T-helper 1 cell treated with Interleukin-12 subunit alpha and Interleukin-12 subunit beta and Interleukin-4 antibody, amounts not matched to agents 30 ng/mL and 1 ng/mL, for 36 hours (primary cell): ENCODE measurements around the gene HIP1R. TPM values are rescaled to one million over a fixed set of nuclear protein-coding genes. Genes with fewer than 3 reads are reported as not detected.

Experiments used
- intact Hi-C: fragments of 100-400 bp; cut with micrococcal nuclease; formaldehyde crosslinking; loops from one replicate; pipeline ENCODE4 v1.15.1; 2024
- total RNA-seq: library from RNA; stranded (reverse); gene quantifications from 2 replicates; pipeline ENCODE4 v1.2.3, GENCODE V29; 2022

The HIP1R gene
- total RNA-seq, 1 donor from 2014 or later = 24.5 TPM

- intact Hi-C loops = loop anchor here (1.0 to 2.0 kb wide), 4 partner anchors 66 to 379 kb away; no protein-coding TSS in a partner anchor
Observed at GRCh38 chr12:122859303-122860039, 24.2 kb downstream of the HIP1R start.

GRCh38 chr12:122860040-122860853 lies 25.0 kb downstream of the HIP1R start:
- intact Hi-C loops = loop anchor here (1.0 to 2.0 kb wide), 4 partner anchors 67 to 379 kb away; no protein-coding TSS in a partner anchor

GRCh38 chr12:122860854-122861586 lies 25.8 kb downstream of the HIP1R start:
- intact Hi-C loops = loop anchor here (1.0 to 2.0 kb wide), 4 partner anchors 68 to 378 kb away; no protein-coding TSS in a partner anchor

- intact Hi-C loops = loop anchor here (2.0 kb wide), 1 partner anchor 377 kb away; no protein-coding TSS in a partner anchor
Observed at GRCh38 chr12:122861587-122861970, 26.3 kb downstream of the HIP1R start.

GRCh38 chr12:122862110-122862634 lies 26.9 kb downstream of the HIP1R start:
- intact Hi-C loops = no loop called here

GRCh38 chr12:122862872-122863701 lies 27.8 kb downstream of the HIP1R start:
- intact Hi-C loops = no loop called here

- intact Hi-C loops = no loop called here
Observed at GRCh38 chr12:122864894-122865253, 29.6 kb downstream of the HIP1R start.

- intact Hi-C loops = no loop called here
Observed at GRCh38 chr12:122865268-122866231, 30.3 kb downstream of the HIP1R start.

- intact Hi-C loops = no loop called here
Observed at GRCh38 chr12:122866379-122866778, 31.1 kb downstream of the HIP1R start.

GRCh38 chr12:122866950-122867607 lies 31.8 kb downstream of the HIP1R start:
- intact Hi-C loops = no loop called here

GRCh38 chr12:122867691-122868461 lies 32.6 kb downstream of the HIP1R start:
- intact Hi-C loops = no loop called here

- intact Hi-C loops = no loop called here
Observed at GRCh38 chr12:122868471-122869177, 33.4 kb downstream of the HIP1R start.

- intact Hi-C loops = no loop called here
Observed at GRCh38 chr12:122869207-122869973, 34.1 kb downstream of the HIP1R start.

GRCh38 chr12:122870163-122870842 lies 35.0 kb downstream of the HIP1R start:
- intact Hi-C loops = loop anchor here (5.0 kb wide), 1 partner anchor 78 kb away; no protein-coding TSS in a partner anchor

GRCh38 chr12:122870867-122871664 lies 35.8 kb downstream of the HIP1R start:
- intact Hi-C loops = loop anchor here (5.0 kb wide), 1 partner anchor 79 kb away; no protein-coding TSS in a partner anchor
